Stimulated activated CD4-positive, alpha-beta T cell treated with anti-CD3 and anti-CD28 coated beads, Interleukin-1b, Interleukin-23, amount 100 ng/mL, for 1 hour (primary cell): Measurements from ENCODE around the gene OTP.
"Not testable (repeated sequence)": the region's sequence is repeated elsewhere in the genome, so short reads cannot be mapped to it uniquely, and the experiment has no call there.

ENCODE experiments used
- DNase-seq, 2 donors: peaks; one replicate each; pipeline ENCODE4 v3.0.0-alpha.2; 2020; ENCODE audit warnings: low read depth in 2 of 2

Gene OTP

GRCh38 chr5:77608927-77609326, 29.6 kb downstream of the OTP start:
- not testable (repeated sequence) for DNase-seq

GRCh38 chr5:77607324-77607723, 31.2 kb downstream of the OTP start:
- DNase-seq: no peak

- no peak for DNase-seq
Observed at GRCh38 chr5:77606279-77606678, 32.2 kb downstream of the OTP start.

GRCh38 chr5:77599679-77600078, 38.8 kb downstream of the OTP start:
- DNase-seq: no peak

- no peak for DNase-seq
Observed at GRCh38 chr5:77590347-77590746, 48.2 kb downstream of the OTP start.

- DNase-seq: no peak
Observed at GRCh38 chr5:77588175-77588574, 50.3 kb downstream of the OTP start.

- no peak for DNase-seq
Observed at GRCh38 chr5:77586101-77586500, 52.4 kb downstream of the OTP start.

GRCh38 chr5:77582143-77582542, 56.4 kb downstream of the OTP start:
- DNase-seq: not testable (repeated sequence)
